ENCODE results near the gene COL4A1. TPM values are rescaled to one million over a fixed set of nuclear protein-coding genes. Genes with fewer than 3 reads are reported as not detected.

The COL4A1 gene
- total RNA-seq, 2 donors from 2014 or later, result 19.6 to 65.3 TPM

GRCh38 chr13:110343241-110343865, 36.4 kb upstream of the COL4A1 start:
- intact Hi-C loops (cut with DNase I, micrococcal nuclease), result no loop called here
- DNase-seq (no peak), ATAC-seq (no peak)

DNA sequence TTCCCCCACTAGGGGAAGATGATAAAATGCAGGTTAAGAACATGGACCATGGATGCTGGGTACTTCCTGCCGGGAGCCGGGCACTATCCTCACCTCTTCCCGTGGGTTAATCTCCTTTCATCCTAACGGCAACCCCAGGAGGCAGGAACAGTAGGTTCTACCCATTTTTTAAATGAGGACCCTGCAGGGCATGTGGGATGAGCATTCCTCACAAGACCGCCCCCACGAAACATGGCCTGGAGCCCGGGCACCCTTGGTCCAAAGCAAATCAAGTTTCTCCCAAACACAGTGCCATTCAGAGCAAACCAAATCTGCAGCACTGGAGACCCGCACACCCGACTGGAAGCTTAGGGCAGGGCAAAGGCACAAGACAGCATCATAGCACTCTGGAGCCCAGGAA, 35.5 kb upstream of the COL4A1 start:
- intact Hi-C loops (cut with DNase I, micrococcal nuclease), result no loop called here
- DNase-seq (no peak), ATAC-seq (no peak)

DNA sequence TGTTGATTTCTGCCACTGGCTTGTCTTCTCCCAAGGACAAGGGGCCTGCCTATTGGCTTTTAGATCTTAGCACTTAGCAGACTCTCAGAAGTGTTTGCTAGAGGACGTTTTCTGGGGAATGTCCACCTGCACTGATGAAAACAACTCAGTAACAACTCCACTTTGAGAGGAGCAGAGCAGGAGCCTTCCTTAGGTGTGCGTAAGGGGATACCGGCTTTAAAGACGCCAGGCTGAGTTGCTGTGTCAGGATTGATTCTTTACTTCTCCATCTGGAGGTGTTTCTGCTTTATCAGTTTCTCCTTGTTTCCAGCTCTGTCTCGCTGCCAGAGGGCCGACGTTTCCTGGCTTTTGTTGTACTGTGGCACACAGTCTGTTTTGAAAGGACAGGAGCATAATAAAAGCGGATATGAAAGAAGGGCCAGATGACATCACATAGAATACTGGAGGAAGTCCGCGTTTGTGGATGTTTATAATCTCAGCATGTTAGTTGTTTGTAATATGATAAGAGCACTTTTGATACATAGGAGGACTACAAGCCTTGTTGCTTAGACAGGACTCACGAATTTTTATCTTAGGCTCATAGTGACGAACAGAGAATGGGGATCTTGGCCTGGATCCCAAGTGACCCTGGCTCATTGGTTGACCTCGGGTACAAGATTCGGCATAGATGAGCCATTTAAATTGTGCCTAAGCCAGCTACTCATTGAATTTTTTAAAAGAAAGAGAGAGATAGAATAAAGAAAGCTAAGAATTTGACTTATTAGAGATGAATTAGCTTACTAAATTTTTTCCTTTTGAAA, 34.7 kb upstream of the COL4A1 start:
- intact Hi-C loops (cut with DNase I, micrococcal nuclease), result no loop called here
- no peak for ATAC-seq
- DNase-seq, result no peak

DNA sequence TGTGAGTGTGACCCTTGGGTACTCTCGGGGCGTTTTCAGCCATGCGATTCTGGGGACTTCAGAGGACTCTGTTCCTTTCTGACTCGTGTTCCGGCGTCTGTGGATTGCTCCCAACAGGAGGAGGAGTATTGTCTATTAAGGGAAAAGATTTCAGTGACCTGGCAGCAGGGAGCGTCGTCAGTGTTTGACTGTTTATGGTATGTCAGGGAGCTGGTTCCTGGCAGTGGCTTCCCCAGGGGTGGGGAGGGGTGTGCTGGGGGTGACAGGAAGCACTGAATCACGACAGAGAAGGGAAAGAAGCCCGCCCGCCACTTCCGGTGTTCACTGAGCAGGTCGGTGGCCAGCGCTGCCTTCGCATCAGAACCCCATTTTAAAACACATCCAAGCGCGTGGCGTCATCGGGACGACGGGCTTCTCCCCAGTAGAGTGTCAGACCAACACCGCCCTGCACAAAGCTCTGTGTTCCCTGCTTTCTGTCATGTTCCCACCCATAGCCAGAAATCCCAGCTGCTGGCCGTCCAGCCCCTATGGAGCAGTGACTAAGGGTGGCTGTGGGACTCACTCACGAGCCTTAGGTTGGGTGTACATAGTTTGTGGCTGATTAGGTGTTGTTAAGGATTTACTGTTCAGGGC, 34.0 kb upstream of the COL4A1 start:
- DNase-seq, result peak; percentile 64 to 80
- ATAC-seq, result peak; percentile 12
- intact Hi-C loops (cut with DNase I, micrococcal nuclease), result no loop called here

DNA sequence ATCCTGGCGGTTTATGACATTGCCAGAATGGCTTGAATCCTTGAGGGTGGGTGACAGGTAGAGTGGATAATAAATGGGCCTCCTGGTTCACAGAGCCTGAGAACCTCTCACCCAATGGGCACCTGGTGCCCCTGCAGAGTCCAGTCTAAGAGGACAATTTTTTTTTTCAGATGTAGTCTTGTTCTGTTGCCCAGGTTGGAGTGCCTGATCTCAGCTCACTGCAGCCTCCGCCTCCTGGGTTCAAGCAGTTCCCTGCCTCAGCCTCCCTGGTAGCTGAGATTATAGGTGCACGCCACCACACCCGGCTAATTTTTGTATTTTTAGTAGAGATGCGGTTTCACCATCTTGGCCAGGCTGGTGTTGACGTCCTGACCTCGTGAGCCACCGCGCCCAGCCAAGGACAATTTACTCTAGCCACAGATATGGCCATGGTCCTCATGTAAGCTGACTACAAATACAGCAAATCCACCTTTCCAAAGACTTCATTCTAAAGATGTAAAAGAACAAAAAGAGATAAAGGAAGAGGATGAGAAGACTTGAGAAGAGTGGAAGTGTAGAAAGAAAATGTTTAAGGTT, 33.1 kb upstream of the COL4A1 start:
- intact Hi-C loops (cut with DNase I, micrococcal nuclease), result no loop called here
- no peak for ATAC-seq
- no peak for DNase-seq

- intact Hi-C loops (cut with DNase I, micrococcal nuclease), result no loop called here
- ATAC-seq, result no peak
- no peak for DNase-seq
Measured at GRCh38 chr13:110339263-110339662, 32.3 kb upstream of the COL4A1 start.

DNA sequence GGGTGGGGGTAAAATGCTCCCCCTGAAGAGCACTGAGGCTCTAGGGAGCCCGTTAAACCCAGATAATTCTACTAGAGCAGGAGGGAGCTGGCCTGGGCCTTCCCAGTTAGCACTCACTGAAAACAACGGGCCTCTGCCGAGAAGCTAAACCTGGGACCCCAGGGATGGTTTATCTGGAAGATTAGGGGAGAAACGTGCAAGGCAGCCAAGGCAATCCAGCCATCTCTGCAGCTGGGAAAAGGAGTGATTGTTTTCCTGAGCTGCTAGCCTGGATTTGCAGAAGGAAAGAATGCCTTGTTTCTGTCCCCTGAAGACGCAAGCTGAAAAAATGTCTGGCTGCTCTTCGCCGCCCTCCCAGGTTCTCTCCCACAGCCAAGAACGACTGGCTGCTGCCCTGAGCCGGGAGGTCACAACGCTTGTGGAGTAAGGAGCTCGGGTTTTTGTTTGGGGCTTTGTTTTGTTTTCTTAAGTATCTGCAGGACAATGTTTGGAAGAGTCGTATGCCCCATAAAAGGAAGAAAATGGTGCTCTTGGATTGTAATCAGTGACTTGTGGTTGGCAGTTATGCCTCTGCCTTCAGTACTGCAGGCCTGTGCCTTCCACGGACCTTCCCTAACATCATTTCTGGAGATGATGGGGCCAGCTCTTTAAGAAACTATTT, 31.6 kb upstream of the COL4A1 start:
- ATAC-seq (no peak), DNase-seq (no peak)
- intact Hi-C loops (cut with DNase I, micrococcal nuclease), result no loop called here

- DNase-seq (no peak), ATAC-seq (no peak)
- intact Hi-C loops (cut with DNase I, micrococcal nuclease), result no loop called here
Measured at GRCh38 chr13:110337247-110337646, 30.3 kb upstream of the COL4A1 start.

DNA sequence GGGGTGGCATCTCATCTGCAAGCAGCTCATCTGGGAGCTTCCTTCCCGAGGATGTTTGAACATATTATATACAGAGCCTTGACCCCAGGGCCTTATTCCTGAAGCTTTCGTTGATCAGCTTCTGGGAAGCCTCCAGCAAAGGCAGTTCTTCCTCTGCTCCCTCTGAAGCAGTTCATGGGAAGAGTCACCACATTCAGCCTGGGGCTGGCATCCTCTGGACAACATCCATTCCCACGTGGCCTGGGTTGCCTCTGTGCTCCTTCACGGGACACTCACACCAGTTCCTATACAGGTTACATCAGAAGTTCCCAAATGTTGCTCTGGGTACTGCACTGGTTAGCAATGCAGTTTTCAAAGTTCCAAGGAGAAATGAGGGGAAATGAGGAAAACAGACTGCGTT, 29.7 kb upstream of the COL4A1 start:
- ATAC-seq (no peak), DNase-seq (no peak)
- intact Hi-C loops (cut with DNase I, micrococcal nuclease), result no loop called here

DNA sequence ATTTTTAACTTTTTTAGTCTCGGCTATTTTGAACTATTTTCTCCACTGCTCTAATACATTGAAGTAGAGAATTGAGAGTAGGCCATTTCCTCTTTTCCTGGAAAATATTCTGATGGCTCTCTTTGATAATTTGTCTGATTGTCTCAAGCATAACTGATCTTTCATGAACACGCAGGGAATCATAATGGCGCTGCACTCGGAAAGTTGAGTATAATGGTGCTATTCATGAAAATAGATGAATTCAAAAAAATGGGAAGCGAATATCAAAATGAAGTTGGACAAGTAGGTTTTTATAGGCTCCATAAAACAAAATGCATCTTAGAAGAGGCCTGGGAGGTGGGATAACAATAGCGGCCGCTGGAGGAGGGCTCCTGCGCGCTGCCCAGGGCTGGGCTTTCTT, 29.2 kb upstream of the COL4A1 start:
- ATAC-seq (no peak), DNase-seq (no peak)
- intact Hi-C loops (cut with DNase I, micrococcal nuclease), result no loop called here

- no peak for DNase-seq
- intact Hi-C loops (cut with DNase I, micrococcal nuclease), result no loop called here
- no peak for ATAC-seq
Measured at GRCh38 chr13:110334841-110335490, 28.0 kb upstream of the COL4A1 start.

- ATAC-seq, result no peak
- DNase-seq, result no peak
- intact Hi-C loops (cut with DNase I, micrococcal nuclease), result no loop called here
Measured at GRCh38 chr13:110334256-110334655, 27.3 kb upstream of the COL4A1 start.

DNA sequence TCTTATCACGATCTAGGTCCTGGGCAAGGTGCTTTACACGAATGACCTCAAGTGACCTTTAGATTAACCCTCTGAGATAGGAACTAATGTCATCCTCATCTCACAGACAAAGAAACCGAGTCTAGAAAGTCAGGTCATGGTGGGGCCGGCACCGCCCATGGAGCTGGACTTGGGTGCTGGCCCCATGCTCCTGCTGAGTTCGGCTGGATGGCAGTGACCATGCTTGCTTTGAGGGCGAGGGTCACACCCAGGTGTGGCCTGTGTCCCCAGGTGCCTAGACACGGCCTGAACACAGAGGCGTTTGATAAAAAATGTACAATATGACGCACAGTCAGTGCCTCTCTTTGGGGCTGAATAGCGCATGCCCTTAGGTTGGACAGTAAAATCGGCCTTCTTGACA, 26.9 kb upstream of the COL4A1 start:
- intact Hi-C loops (cut with DNase I, micrococcal nuclease), result no loop called here
- DNase-seq (no peak), ATAC-seq (no peak)

GRCh38 chr13:110332750-110333149, 25.8 kb upstream of the COL4A1 start:
- no peak for DNase-seq
- ATAC-seq, result no peak
- intact Hi-C loops (cut with DNase I, micrococcal nuclease), result no loop called here

- intact Hi-C loops (cut with DNase I, micrococcal nuclease), result no loop called here
- DNase-seq (no peak), ATAC-seq (no peak)
Measured at GRCh38 chr13:110331362-110331761, 24.4 kb upstream of the COL4A1 start.

DNA sequence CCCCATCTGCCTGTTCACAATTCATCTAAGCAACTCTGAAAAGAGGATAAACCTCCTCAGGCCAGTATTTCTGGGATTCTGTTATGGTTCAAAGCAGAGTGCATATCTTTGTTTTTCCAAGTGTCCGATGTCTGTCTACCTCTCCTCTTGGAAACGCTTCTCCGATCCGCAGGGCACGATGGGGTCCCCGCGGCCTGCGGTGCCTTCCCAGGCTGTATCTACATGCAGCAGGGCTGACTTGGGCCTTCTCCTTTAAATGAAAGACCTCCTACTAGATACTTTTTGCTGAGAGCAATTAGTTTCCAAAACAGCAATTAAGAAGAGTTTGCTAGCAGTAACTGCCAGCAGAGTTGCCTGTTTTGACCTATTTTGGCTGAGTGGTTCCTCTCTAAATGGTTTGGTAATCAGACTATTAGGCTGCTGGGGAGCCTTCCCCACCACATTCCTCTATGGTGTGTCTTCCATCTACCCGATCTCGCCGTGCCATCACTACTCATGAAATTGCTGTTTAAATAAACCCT, 23.6 kb upstream of the COL4A1 start:
- ATAC-seq, result no peak
- intact Hi-C loops (cut with DNase I, micrococcal nuclease), result no loop called here
- DNase-seq, result no peak

GRCh38 chr13:110329798-110330461, 23.0 kb upstream of the COL4A1 start:
- ATAC-seq (no peak), DNase-seq (no peak)
- intact Hi-C loops (cut with DNase I, micrococcal nuclease), result loop anchor here in 1 of 2 donors (10.0 kb wide), 1 partner anchor 95 kb away; no protein-coding TSS in a partner anchor

DNA sequence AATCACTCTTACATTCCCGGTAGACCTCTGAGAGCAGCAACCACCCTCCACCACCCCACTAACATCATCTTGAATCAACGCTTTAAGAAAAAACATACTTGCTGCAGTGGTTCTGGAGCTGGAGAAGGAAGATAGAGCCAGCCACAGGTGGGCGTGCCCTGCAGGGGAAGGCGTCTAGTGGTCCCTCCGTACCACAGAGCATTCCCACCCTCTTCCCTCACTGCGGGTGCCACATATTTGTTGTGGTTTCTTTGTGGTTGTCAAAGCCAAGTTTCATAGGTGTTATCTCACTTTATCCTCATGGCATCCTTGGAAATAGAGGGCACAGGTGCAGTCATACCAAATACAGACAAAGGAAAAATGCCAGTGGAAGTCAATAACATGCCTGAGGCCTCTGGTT, 22.3 kb upstream of the COL4A1 start:
- intact Hi-C loops (cut with DNase I, micrococcal nuclease), result loop anchor here in 1 of 2 donors (10.0 kb wide), 1 partner anchor 94 kb away; no protein-coding TSS in a partner anchor
- ATAC-seq (no peak), DNase-seq (no peak)
